GM12891 (cell line): ENCODE data around the gene AHNAK.

Source experiments
- POLR2A ChIP-seq: IDR thresholded peaks from 2 replicates; pipeline ENCODE4 v1.6.1; 2011; ENCODE audit warnings: low read depth, low read length, control low read depth
- POLR2AphosphoS5 ChIP-seq: IDR thresholded peaks from 2 replicates; pipeline ENCODE4 v1.6.1; 2011; ENCODE audit warnings: low read depth, low read length, control low read depth
- SPI1 ChIP-seq: IDR thresholded peaks from 2 replicates; pipeline ENCODE4 v1.6.1; 2011; ENCODE audit warnings: low read depth, low read length, control low read depth

DNA sequence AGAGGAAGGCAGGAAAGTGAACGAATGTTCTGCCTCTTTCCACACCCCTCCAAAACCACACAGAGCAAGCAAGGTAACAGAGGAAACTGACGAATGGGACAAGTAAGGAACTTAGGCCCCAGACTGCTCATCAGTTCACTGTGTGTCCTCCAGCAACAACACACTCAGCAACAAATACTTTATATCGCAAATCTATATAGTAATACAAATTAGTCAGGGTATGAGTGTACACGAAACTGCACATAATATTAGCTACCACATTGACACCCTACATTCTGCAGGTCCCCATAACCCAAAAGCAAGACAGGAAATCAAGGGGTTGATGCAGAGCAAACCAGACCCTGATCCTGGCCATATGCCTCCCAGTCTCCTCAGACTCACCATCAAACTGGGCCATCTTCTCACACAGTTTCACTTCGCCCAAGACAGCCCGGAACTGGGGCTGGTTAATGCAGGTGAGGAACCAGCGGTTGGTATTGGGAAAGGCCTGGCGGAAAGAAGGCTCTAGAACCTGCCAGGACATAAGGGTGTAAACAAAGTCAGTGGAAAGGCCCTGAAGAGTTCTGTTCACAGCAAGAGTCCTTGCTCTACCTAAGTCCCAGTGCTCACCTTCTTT, 20.5 kb upstream of the AHNAK start:
- TF ChIP-seq POLR2A: 0 out of 2 replicates have a peak, but pooled peaks have one; percentile 13
- TF ChIP-seq SPI1: no peak
- TF ChIP-seq POLR2AphosphoS5: no peak
